Adrenal gland (tissue), 5 donors: ENCODE data around the gene EYS.

Experiments
- CTCF ChIP-seq, 6 experiments: fragments of 450-650 bp in 4 of 6; fragments of 200-600 bp in 2 of 6; sonication (generic) in 1 of 6; IDR thresholded peaks; 1 replicate in 5 of 6; 2 replicates in 1 of 6; pipeline versions ENCODE4 v1.5.1 to v1.8.0; 2016 to 2021; ENCODE audit warnings: antibody characterized with exemption in 6 of 6, mild to moderate bottlenecking in 2 of 6, moderate library complexity in 1 of 6
- POLR2A ChIP-seq, 2 donors: fragments of 450-650 bp; IDR thresholded peaks; one replicate each; pipeline ENCODE4 v1.6.1; 2017; ENCODE audit warnings: antibody characterized with exemption in 2 of 2, mild to moderate bottlenecking in 2 of 2, moderate library complexity in 1 of 2
- donor health status: DM: no; HTN: no; CAD: no.

GRCh38 chr6:65692109-65692508 is 14.9 kb downstream of the EYS start:
- TF ChIP-seq CTCF (IDR thresholded peaks at IDR 0.05) (no peak), POLR2A (IDR thresholded peaks at IDR 0.05) (no peak)
